GM18499 (cell line): ENCODE results near the gene VSTM4.

Source experiments
- ATAC-seq: cut with Tn5 transposase; IDR thresholded peaks from one replicate; pipeline ENCODE4 v1.9.1; 2021; ENCODE audit warnings: moderate number of reproducible peaks; ENCODE audit not compliant: insufficient read depth, unreplicated experiment

VSTM4 gene

GRCh38 chr10:48983648-48984351 is 131.5 kb downstream of the VSTM4 start:
- no peak for ATAC-seq

GRCh38 chr10:48982584-48982983 is 132.7 kb downstream of the VSTM4 start:
- ATAC-seq = no peak

- no peak for ATAC-seq
Measured at GRCh38 chr10:48981310-48981907, 133.9 kb downstream of the VSTM4 start.

GRCh38 chr10:48978318-48978717 is 137.0 kb downstream of the VSTM4 start:
- ATAC-seq = no peak

GRCh38 chr10:48976196-48976595 is 139.1 kb downstream of the VSTM4 start:
- no peak for ATAC-seq

- no peak for ATAC-seq
Measured at GRCh38 chr10:48974510-48975156, 140.7 kb downstream of the VSTM4 start.

- ATAC-seq = no peak
Measured at GRCh38 chr10:48973065-48973464, 142.3 kb downstream of the VSTM4 start.

- no peak for ATAC-seq
Measured at GRCh38 chr10:48970654-48971053, 144.7 kb downstream of the VSTM4 start.

- ATAC-seq = no peak
Measured at GRCh38 chr10:48970046-48970445, 145.3 kb downstream of the VSTM4 start.

- no peak for ATAC-seq
Measured at GRCh38 chr10:48968036-48968435, 147.3 kb downstream of the VSTM4 start.

- ATAC-seq = no peak
Measured at GRCh38 chr10:48965460-48965859, 149.9 kb downstream of the VSTM4 start.
